COLO668 (cell line): Measurements from ENCODE around the gene PRLHR.

Experiments
- DNase-seq: peaks from one replicate; lab custom pipeline; 2025; ENCODE audit not compliant: unreplicated experiment; lab: John Stamatoyannopoulos, UW

The PRLHR gene

DNA sequence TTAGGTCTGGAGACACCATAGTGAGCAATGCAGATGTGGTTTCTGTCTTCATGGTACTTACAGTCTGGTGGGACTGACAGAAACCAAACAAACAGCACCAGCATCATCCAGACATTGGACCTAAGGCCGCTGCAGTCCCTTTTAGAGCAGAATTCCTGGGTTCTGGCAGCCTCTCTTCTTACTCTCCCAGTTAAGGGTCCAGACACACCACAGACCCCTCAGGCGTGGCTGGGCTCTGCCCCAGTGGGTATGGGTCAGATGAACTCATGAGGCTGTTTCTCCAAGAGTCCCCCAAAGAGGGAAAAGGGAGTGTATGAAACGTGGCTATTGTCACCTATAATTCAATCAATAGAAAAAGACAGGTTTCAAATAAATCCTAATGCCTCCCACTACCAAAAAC lies 31.3 kb downstream of the PRLHR start:
- DNase-seq, result no peak

DNA sequence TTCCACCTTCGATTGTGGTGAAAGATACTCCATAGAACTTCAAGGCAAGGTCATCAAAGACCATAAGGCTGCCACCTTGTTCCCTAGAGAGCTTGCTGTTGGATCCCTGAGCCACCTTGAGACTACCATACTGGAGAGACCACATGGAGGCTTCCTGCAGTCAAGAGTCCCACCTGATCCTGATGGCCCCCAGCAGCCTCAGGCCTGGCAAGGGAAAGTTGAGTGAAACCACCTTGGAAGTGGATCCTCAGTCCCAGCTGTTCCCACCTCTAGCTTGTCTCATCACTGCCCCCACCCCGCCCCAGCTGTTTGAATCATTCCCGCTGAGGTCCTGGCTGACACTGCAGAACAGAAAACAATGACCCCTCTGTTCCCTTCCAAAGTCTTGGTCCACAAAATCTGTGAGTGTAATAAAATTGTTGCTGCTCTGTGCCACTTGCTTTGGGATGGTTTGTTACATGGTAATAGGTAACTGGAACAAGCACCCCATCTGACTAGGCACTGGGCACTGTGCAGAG lies 32.0 kb downstream of the PRLHR start:
- DNase-seq, result no peak

DNA sequence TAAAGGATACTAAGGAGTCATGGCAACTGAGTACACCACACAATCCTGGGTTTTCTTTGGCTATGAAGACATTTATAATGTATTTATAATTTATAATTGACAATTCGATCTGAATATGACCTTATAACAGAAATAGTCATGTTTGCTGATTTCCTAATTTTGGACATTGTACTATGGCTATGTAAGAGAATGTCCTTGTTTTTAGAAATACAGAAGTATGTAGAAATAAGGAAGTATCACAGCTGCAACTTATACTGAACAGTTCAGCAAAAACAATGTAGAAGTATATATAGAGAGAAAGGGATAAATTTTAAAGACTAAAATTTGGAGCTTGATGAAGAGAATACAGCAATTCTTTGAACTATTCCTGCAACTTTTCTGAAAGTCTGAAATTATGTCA lies 32.6 kb downstream of the PRLHR start:
- no peak for DNase-seq

DNA sequence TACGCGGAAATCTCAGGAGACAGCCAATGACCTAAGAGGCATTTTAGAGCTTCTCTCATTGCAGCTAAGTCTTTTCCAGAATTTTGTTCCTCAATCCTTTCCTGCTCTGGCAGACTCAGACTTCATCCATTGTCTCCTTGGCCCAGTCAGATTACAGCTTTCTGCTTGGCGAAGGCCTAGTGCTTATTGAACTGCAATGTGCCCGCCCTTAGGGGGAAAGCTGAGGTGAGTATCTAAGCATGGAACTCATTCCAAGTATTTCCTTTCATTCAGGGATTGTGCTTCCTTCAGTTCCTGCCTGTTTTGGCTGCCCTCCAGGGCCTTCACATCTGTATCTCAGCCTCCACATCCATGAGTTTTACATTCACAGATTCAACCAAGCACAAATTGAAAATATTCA lies 37.5 kb downstream of the PRLHR start:
- no peak for DNase-seq

DNA sequence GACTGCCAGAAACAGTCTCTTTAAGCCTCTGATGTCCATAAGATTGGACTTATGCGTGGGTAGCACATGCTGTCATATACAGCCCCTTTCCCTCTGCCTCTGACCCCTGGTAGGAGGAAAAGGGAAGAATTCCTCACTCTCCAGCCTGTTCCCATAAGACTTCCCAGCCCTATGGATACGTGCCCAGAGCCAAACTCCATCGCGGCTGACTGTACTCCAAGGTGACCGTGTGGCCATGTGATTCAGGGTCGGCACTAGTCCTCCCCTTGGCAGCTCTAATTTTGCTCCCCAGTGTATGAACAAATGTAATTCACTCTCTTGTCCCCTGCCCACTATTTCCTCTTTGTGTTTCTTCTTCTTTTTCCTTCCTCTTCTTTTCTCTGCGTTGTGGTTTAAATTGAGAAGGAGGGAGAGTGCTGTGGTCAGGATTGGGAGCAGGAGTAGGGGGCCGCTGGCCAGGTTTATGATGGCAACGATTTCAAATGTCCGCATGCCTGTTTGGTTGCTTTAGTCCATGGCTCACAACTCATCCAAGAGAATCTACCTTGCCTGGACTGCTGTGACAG lies 43.8 kb downstream of the PRLHR start:
- DNase-seq, result no peak

DNA sequence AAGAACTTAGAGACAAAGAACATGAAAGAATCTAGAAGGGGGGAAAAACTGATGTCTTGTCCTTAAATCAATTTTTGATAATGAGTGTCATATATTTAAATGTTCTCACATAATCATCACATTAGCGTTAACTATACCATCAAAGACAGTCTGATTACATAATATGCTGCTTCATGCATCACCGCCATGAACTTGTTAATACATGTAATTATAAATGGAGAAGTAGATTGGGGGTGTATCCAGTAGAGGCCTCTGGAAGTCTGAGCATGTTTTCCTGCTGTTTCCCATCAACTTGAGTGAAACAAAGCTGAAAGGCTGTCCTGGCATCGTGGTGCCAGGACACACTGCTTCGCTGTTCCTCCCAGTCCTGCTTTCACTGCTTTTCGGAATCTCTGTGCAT lies 48.2 kb downstream of the PRLHR start:
- no peak for DNase-seq

DNA sequence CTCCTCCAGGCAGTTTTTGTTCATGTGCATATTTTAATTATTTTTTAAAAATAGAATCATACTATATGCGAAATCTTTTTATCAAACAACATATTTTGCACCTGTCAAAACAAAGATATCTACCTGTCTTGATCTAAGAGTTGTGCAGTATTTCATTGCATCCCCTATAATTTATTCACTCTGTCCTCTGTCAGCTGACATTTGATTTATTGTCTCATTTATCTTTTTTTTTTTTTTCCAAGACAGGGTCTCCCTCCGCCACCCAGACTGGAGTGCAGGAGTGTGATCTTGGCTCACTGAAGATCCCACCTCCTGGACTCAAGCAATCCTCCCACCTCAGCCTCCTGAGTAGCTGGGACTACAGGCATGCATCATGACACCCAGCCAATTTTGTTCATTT lies 49.0 kb downstream of the PRLHR start:
- no peak for DNase-seq

DNA sequence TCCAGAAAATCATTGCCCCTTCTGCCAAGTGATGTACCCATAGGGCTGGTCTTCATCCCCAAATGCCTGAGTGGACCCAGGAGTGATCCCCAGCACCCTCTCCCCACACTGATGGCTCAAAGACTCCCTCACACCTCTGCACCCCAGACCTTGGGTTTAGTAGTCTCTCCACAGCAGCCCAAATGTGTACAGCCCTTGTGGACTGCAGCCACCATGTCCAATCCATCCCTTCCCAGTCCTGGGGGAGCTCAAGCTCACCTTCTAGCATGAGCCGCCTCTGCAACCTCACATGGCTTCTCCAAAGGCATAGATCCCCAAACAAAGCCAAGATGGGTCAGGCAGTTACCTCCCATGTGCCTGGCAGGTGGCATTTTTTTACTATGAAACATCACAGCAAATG lies 50.1 kb downstream of the PRLHR start:
- no peak for DNase-seq

DNA sequence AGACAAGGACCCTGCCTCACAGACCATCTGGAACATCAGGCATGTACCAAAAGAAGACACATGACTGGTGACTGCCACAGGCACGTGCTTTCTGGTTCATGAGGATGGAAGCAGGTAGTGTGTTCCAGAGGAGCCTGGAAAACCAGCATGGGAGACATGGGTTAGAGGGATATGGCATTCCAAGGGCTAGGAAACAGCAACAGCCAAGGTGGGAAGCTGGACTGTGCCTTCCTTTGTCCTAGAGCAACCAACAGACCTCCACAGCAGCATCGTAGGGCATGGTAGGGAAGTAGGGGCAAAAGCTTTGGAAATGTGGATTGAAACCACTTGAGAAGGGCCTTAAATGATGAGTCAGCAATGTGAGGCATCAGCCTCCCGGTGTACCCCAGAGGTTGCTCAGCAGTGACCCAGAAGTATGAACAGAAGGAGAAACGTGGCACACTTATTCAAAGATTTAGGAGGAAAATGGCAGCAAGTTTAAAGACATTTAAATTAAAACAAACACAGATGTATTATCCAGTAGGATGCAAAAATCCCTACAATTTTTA lies 51.0 kb downstream of the PRLHR start:
- DNase-seq, result no peak

DNA sequence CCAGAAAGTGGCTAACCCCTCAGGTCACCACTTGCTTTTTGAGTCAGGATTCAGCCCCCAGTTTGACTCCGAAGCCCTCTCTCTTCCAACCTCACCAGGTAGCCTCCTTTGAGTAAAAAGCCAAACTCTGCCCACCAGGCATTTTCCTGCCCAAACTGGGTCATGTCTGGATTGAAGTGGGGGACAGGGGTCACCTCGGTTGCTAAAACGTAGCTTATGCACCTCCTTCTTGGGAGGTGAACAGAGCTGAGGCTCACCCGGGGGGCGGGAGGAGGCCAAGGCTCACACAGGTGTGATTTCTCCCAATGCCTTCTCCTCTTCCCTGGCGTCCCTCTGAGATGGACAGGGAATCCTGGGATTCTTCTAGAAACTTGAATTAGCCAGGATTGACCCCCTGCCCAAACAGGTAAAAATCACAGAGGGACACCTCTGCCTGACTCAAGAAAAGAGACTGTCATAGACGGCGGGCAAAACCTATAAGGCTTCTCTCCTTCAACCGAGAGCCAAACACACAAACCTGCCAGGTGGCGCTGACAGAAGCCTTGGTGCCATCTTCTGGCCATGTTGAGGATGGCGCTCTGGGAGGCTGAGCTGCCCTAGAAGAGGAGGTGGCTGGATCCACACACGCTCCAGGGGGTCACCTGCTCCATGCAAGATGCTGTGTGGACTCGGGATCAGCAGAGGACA lies 51.6 kb downstream of the PRLHR start:
- peak; percentile 54 for DNase-seq

DNA sequence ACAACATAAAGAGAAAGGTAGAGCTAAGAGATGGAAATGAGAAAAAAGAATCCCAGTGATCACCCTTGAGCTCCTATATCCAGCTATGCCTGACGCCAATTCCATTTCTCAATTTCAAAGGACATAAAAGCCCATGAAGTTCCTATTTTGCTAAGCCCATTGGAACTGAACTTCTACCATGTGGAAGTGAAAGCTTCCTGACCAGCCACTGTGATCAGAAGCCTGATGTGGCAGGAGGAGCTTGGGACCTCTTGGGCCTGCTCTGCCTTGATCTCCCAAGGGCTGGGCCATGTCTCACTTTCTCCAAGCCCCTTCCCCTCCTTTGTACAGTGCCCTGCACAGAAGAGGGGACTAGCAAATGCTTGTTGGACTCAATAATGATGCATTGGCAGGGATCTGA lies 52.7 kb downstream of the PRLHR start:
- DNase-seq, result no peak

DNA sequence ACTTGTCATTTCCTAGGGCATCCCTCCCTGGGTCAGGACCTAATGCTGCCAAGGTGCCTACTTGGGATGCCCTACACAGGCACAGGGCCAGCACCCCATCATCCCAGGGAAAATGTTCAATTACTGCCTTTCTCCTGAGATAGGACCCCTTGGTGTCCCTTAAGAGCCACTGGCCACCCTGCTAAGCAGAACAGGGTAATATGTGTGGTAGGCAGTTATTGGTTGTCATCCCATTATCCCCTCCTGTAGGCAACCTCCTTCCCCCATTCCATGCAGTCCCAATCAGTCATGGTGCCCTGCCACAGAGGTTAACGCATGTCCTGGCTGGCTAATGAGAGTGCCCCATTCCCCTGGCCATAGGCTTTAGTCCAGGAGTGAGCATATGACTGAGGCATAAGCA lies 53.2 kb downstream of the PRLHR start:
- DNase-seq, result no peak

DNA sequence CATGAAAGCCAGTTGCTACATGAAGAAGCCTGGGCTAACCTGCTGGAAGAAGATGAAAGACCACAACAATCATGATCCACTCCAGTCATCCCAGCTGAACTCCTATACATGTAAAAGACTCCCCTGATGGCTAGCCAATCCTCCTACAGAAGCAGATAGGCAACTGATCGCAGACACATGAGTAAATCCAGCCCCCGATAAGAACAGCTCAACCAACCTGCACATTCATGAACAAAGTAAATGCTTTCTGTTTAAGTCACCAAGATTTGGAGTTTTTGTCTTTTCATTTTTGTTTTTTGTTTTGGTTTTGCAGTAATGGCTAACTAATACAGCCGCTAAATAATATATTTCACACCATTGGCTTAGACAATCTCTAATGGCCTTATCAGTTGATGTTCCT lies 53.7 kb downstream of the PRLHR start:
- no peak for DNase-seq
